GM23338 (cell line): ENCODE results near the gene TOP1. TPM values are rescaled to one million over a fixed set of nuclear protein-coding genes. Genes with fewer than 3 reads are reported as not detected.

Experiments used
- ATAC-seq: fragments of 200-7000 bp; cut with Tn5 transposase; 3 replicates; pipeline ENCODE4 v1.9.1; 2020
- DNase-seq: peaks from one replicate; pipeline ENCODE4 v3.0.0-alpha.2; 2015; ENCODE audit warnings: low spot score
- H2AFZ ChIP-seq: fragments of 200-600 bp; sonication (generic); 2 replicates; pipeline ENCODE4 v1.8.0; 2016; ENCODE audit warnings: antibody characterized with exemption, mild to moderate bottlenecking, moderate library complexity
- H3F3A ChIP-seq: fragments of 200-600 bp; sonication (generic); replicated peaks from 2 replicates; pipeline ENCODE4 v1.8.0; 2017; ENCODE audit warnings: antibody characterized with exemption, mixed run types, low read depth
- H3K27ac ChIP-seq: fragments of 200-600 bp; sonication (generic); 2 replicates; pipeline ENCODE4 v1.6.1; 2016; ENCODE audit warnings: low read depth
- H3K27me3 ChIP-seq: fragments of 200-600 bp; sonication (generic); 2 replicates; pipeline ENCODE4 v1.8.0; 2016; ENCODE audit warnings: mild to moderate bottlenecking, mixed run types, moderate library complexity; ENCODE audit not compliant: insufficient read depth
- H3K36me3 ChIP-seq: fragments of 200-600 bp; sonication (generic); 2 replicates; pipeline ENCODE4 v1.8.0; 2016; ENCODE audit warnings: mild to moderate bottlenecking; ENCODE audit not compliant: insufficient read depth
- H3K4me1 ChIP-seq: fragments of 200-600 bp; sonication (generic); 2 replicates; pipeline ENCODE4 v1.8.0; 2016; ENCODE audit warnings: mild to moderate bottlenecking, moderate library complexity; ENCODE audit not compliant: insufficient read depth
- H3K4me2 ChIP-seq: fragments of 200-600 bp; sonication (generic); 2 replicates; pipeline ENCODE4 v1.7.1; 2017; ENCODE audit warnings: mixed run types
- H3K4me3 ChIP-seq: fragments of 200-600 bp; sonication (generic); 2 replicates; pipeline ENCODE4 v1.6.1; 2016; ENCODE audit warnings: mixed run types
- H3K79me2 ChIP-seq: fragments of 200-600 bp; sonication (generic); replicated peaks from 2 replicates; pipeline ENCODE4 v1.8.0; 2017; ENCODE audit warnings: mild to moderate bottlenecking; ENCODE audit not compliant: insufficient read depth
- H3K9me2 ChIP-seq: fragments of 200-600 bp; sonication (generic); 2 replicates; pipeline ENCODE4 v1.8.0; 2017; ENCODE audit not compliant: insufficient read depth
- H4K20me1 ChIP-seq: fragments of 200-600 bp; sonication (generic); replicated peaks from 2 replicates; pipeline ENCODE4 v1.8.0; 2017; ENCODE audit warnings: mild to moderate bottlenecking; ENCODE audit not compliant: insufficient read depth
- H3K27ac Mint-ChIP-seq: 2 replicates; pipeline ENCODE4 v1.8.0; 2020; ENCODE audit warnings: inconsistent platforms, mild to moderate bottlenecking, moderate library complexity, mixed read lengths
- H3K27me3 Mint-ChIP-seq: 3 replicates; pipeline ENCODE4 v1.8.0; 2022; ENCODE audit warnings: low read depth, mild to moderate bottlenecking, moderate library complexity, mixed read lengths, inconsistent platforms; ENCODE audit not compliant: insufficient read depth, poor library complexity
- H3K36me3 Mint-ChIP-seq: 3 replicates; pipeline ENCODE4 v1.8.0; 2021; ENCODE audit warnings: low read depth, mild to moderate bottlenecking, inconsistent platforms, moderate library complexity, mixed read lengths
- H3K4me1 Mint-ChIP-seq: 3 replicates; pipeline ENCODE4 v1.8.0; 2020; ENCODE audit warnings: mild to moderate bottlenecking, inconsistent platforms, mixed read lengths
- H3K4me3 Mint-ChIP-seq: 3 replicates; pipeline ENCODE4 v1.8.0; 2021; ENCODE audit warnings: moderate library complexity, mild to moderate bottlenecking, inconsistent platforms, mixed read lengths
- H3K9me3 Mint-ChIP-seq: 3 replicates; pipeline ENCODE4 v1.8.0; 2020; ENCODE audit warnings: moderate library complexity, mild to moderate bottlenecking, inconsistent platforms, mixed read lengths
- CREB1 ChIP-seq: fragments of 250-450 bp; sonication (Bioruptor Pico); IDR thresholded peaks from 2 replicates; pipeline ENCODE4 v1.5.0; 2020; ENCODE audit warnings: low read depth, mild to moderate bottlenecking, moderate library complexity
- CTCF ChIP-seq, 2 experiments: fragments of 200-600 bp in 1 of 2; sonication (generic) in 1 of 2; conservative IDR thresholded peaks; 2 replicates each; pipeline versions ENCODE4 v1.5.1 to v1.6.1; 2016 to 2017; ENCODE audit warnings: antibody characterized with exemption in 2 of 2, low read depth in 2 of 2, mild to moderate bottlenecking in 2 of 2, moderate library complexity in 1 of 2
- ETS1 ChIP-seq: IDR thresholded peaks from 2 replicates; pipeline ENCODE4 v1.6.1; 2016; ENCODE audit warnings: antibody characterized with exemption
- EZH2 ChIP-seq: fragments of 200-600 bp; sonication (generic); IDR thresholded peaks from one replicate; pipeline ENCODE4 v1.8.0; 2017; ENCODE audit warnings: antibody characterized with exemption, mild to moderate bottlenecking, low read depth; ENCODE audit not compliant: unreplicated experiment
- EZH2phosphoT487 ChIP-seq: fragments of 200-600 bp; sonication (generic); IDR thresholded peaks from one replicate; pipeline ENCODE4 v1.8.1; 2018; ENCODE audit warnings: antibody characterized with exemption; ENCODE audit not compliant: unreplicated experiment
- JUNB ChIP-seq: IDR thresholded peaks from one replicate; pipeline ENCODE4 v1.6.1; 2016; ENCODE audit warnings: antibody characterized with exemption; ENCODE audit not compliant: unreplicated experiment
- NANOG ChIP-seq: IDR thresholded peaks from 2 replicates; pipeline ENCODE4 v1.6.1; 2016; ENCODE audit warnings: antibody characterized with exemption, borderline replicate concordance
- POLR2AphosphoS5 ChIP-seq: IDR thresholded peaks from 2 replicates; pipeline ENCODE4 v1.6.1; 2016; ENCODE audit warnings: antibody characterized with exemption, low read depth
- REST ChIP-seq: IDR thresholded peaks from one replicate; pipeline ENCODE4 v1.6.1; 2018; ENCODE audit warnings: antibody characterized with exemption; ENCODE audit not compliant: unreplicated experiment
- STAT1 ChIP-seq: IDR thresholded peaks from one replicate; pipeline ENCODE4 v1.6.1; 2016; ENCODE audit warnings: antibody characterized with exemption; ENCODE audit not compliant: unreplicated experiment
- ZNF114 ChIP-seq: fragments of 250-450 bp; sonication (Bioruptor Pico); IDR thresholded peaks from 2 replicates; pipeline ENCODE4 v1.5.0; 2020; ENCODE audit warnings: mild to moderate bottlenecking, moderate library complexity
- ZNF331 ChIP-seq: fragments of 250-450 bp; sonication (Bioruptor Pico); IDR thresholded peaks from 2 replicates; pipeline ENCODE4 v1.5.0; 2020; ENCODE audit warnings: low read depth, mild to moderate bottlenecking, moderate library complexity
- ZNF462 ChIP-seq: fragments of 250-450 bp; sonication (Bioruptor Pico); IDR thresholded peaks from 2 replicates; pipeline ENCODE4 v1.5.0; 2020; ENCODE audit warnings: mild to moderate bottlenecking, moderate library complexity
- polyA plus RNA-seq: library from polyadenylated mRNA; unstranded; fragments of >200 nt; fragmentation: Nextera tagmentation; extraction: Ambion mirVana; gene quantifications from 2 replicates; pipeline ENCODE4 v1.2.1, GENCODE V29; 2016
- total RNA-seq: library from RNA; depleted of rRNA; stranded (reverse); fragments of >200 nt; shearing (Covaris generic); gene quantifications from 2 replicates; pipeline ENCODE4 v1.2.3, GENCODE V29; 2014

The TOP1 gene
- total and polyA plus RNA-seq, 2 experiments from 2014 or later, result 62.4 to 101 TPM

- Mint-ChIP-seq H3K9me3 (no peaks in the 10 kb centered on the region; the same call in 2 of the 3 replicates), H3K4me3 (no peak overlapping the region), H3K4me1 (peaks cover 12% of the 10 kb centered on the region), H3K27me3 (peaks cover 23% of the 10 kb centered on the region), H3K36me3 (peaks cover 21% of the 10 kb centered on the region), H3K27ac (no peak overlapping the region)
- Histone ChIP-seq H3K27me3 (peaks cover 5% of the 10 kb centered on the region), H3K4me1 (peaks cover 11% of the 10 kb centered on the region), H3K27ac (no peak overlapping the region), H3K36me3 (no peaks in the 10 kb centered on the region), H3K4me3 (no peak overlapping the region), H3K79me2 (no peaks in the 10 kb centered on the region), H3K9me2 (no peaks in the 10 kb centered on the region), H3K4me2 (no peak overlapping the region), H4K20me1 (no peaks in the 10 kb centered on the region; the same call in 1 of the 2 replicates), H2AFZ (no peak overlapping the region), H3F3A (no peaks in the 10 kb centered on the region)
- ATAC-seq (no peak), DNase-seq (no peak)
- TF ChIP-seq ZNF114, result no peak
- no peak for TF ChIP-seq STAT1
- TF ChIP-seq REST, result no peak
- no peak for TF ChIP-seq POLR2AphosphoS5
- no peak for TF ChIP-seq EZH2
- TF ChIP-seq JUNB, result no peak
- no peak for TF ChIP-seq NANOG
- TF ChIP-seq CREB1 (CRISPR knock-in tag), result no peak
- TF ChIP-seq CTCF (conservative IDR thresholded peaks at IDR 0.05; ENCODE audit: low read depth in 2 of 2), result no peak
- no peak for TF ChIP-seq ETS1
- no peak for TF ChIP-seq ZNF331 (CRISPR knock-in tag)
- no peak for TF ChIP-seq ZNF462 (CRISPR knock-in tag)
- no peak for TF ChIP-seq EZH2phosphoT487
Observed at GRCh38 chr20:41131594-41132387, 103.2 kb downstream of the TOP1 start.
